Measurements from ENCODE around the gene SFSWAP.

DNA sequence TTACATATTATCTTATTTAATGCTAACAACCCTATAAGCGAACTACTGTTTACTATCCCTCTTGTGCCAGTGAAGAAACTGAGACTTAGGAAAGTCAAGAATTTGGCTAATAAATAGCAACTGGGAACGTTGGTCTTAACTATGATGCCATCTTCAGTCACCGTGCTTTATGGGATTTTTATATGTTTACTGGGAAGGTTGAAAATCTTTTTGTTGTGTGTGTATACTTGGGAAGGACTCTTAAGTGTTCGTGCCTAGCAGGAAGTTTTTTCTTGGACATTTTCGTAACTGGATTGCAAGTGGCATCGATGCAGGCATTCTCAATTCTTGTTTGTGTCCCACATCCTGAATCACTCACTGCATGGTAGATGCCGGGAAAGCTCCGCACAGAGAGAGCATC is 9.4 kb downstream of the SFSWAP start:
- no peak for TF ChIP-seq ARNTL (CRISPR knock-in tag; IDR thresholded peaks at IDR 0.05; ENCODE audit: borderline replicate concordance, low read depth)
- TF ChIP-seq, protein P1, sequence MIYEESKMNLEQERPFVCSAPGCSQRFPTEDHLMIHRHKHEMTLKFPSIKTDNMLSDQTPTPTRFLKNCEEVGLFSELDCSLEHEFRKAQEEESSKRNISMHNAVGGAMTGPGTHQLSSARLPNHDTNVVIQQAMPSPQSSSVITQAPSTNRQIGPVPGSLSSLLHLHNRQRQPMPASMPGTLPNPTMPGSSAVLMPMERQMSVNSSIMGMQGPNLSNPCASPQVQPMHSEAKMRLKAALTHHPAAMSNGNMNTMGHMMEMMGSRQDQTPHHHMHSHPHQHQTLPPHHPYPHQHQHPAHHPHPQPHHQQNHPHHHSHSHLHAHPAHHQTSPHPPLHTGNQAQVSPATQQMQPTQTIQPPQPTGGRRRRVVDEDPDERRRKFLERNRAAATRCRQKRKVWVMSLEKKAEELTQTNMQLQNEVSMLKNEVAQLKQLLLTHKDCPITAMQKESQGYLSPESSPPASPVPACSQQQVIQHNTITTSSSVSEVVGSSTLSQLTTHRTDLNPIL (CRISPR knock-in tag; IDR thresholded peaks at IDR 0.05; ENCODE audit: low read depth) = no peak

Data from SK-N-SH treated with all-trans-retinoic acid at 6 μM for 48 hours (cell line).